DND-41 (cell line): Measurements from ENCODE around the gene PSMD2.

Experiments used
- CTCF ChIP-seq: IDR thresholded peaks from 2 replicates; pipeline ENCODE4 v1.5.1; 2012; ENCODE audit warnings: borderline replicate concordance, low read length, moderate library complexity, mild to moderate bottlenecking; ENCODE audit not compliant: poor library complexity, severe bottlenecking; ENCODE audit errors: extremely low read depth
- EZH2 ChIP-seq: IDR thresholded peaks from 3 replicates; pipeline ENCODE4 v1.6.1; 2012; ENCODE audit warnings: borderline replicate concordance, low read depth, mild to moderate bottlenecking, moderate library complexity, low read length, inconsistent platforms; ENCODE audit not compliant: severe bottlenecking

GRCh38 chr3:184347321-184348056 is 48.4 kb downstream of the PSMD2 start:
- no peak for TF ChIP-seq CTCF
- TF ChIP-seq EZH2, result no peak
